Mucosa of descending colon (tissue), 3 donors: Measurements from ENCODE around the gene KIAA0232. TPM values are rescaled to one million over a fixed set of nuclear protein-coding genes. Genes with fewer than 3 reads are reported as not detected.
A peak's percentile ranks its signal among the peaks of the same experiment; 100 is the strongest.

Experiments
- ATAC-seq: fragments of 200-7000 bp; cut with Tn5 transposase; one replicate; pipeline ENCODE4 v1.9.1; 2020; ENCODE audit warnings: mild to moderate bottlenecking, moderate library complexity
- DNase-seq, 3 donors: peaks; one replicate each; pipeline ENCODE4 v3.0.0-alpha.2; 2020
- H3K36me3 ChIP-seq: fragments of 200-600 bp; one replicate; pipeline ENCODE4 v1.8.0; 2021; ENCODE audit warnings: low read depth, mild to moderate bottlenecking
- H3K4me1 ChIP-seq: fragments of 200-600 bp; one replicate; pipeline ENCODE4 v1.8.0; 2021; ENCODE audit warnings: low read depth, mild to moderate bottlenecking
- H3K4me3 ChIP-seq: fragments of 200-600 bp; one replicate; pipeline ENCODE4 v1.8.0; 2021; ENCODE audit warnings: mild to moderate bottlenecking
- H3K9me3 ChIP-seq: fragments of 200-600 bp; one replicate; pipeline ENCODE4 v1.8.0; 2021; ENCODE audit warnings: mild to moderate bottlenecking
- intact Hi-C, 2 donors: fragments of 100-400 bp; cut with DNase I in 1 of 2; cut with micrococcal nuclease in 1 of 2; formaldehyde crosslinking; loops; one replicate each; pipeline versions ENCODE4 v1.11.0 to v1.11.1; 2022; cut with DNase I, micrococcal nuclease
- total RNA-seq, 3 donors: library from RNA; stranded (reverse); fragmentation: NEBNext Ultra II Directional in 2 of 3; extraction: Animal tissue kit (Norgen Biotek cat#: 25700) in 2 of 3; gene quantifications; one replicate each; pipeline versions ENCODE4 v1.2.1 to v1.2.4, GENCODE V29; 2021 to 2023
- TF ChIP-seq, protein P1 (sequence below): fragments of 200-600 bp; IDR thresholded peaks from one replicate; pipeline ENCODE4 v1.8.0; 2022; ENCODE audit warnings: antibody characterized with exemption, mild to moderate bottlenecking
- donor health status: DM: no; HTN: no; CAD: no; lungs with moderate emphysema.
- donor health status: DM: no; HTN: no; CAD: no.
- donor health status: DM: no; HTN: yes; CAD: no.

The KIAA0232 gene
- total RNA-seq, 3 donors from 2014 or later: 31.5 to 47.4 (median 46.6) TPM

DNA sequence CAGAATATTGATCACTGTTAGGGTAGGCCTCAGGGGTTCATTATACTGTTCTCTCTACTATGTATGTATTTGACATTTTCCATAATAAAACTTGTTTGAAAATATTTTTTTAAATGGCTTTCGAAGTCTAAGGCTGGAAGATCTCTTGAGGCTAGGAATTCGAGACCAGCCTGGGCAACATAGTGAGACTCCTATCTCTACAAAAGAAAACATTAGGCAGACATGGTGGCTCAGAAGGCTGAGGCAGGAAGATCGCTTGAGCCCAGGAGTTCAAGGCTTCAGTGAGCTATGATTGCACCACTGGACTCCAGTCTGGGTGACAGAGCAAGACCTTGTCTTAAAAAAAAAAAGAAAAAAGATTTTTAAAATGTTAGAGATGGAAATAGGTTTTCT, 111.6 kb downstream of the KIAA0232 start:
- no peak for ATAC-seq
- TF ChIP-seq, protein P1, sequence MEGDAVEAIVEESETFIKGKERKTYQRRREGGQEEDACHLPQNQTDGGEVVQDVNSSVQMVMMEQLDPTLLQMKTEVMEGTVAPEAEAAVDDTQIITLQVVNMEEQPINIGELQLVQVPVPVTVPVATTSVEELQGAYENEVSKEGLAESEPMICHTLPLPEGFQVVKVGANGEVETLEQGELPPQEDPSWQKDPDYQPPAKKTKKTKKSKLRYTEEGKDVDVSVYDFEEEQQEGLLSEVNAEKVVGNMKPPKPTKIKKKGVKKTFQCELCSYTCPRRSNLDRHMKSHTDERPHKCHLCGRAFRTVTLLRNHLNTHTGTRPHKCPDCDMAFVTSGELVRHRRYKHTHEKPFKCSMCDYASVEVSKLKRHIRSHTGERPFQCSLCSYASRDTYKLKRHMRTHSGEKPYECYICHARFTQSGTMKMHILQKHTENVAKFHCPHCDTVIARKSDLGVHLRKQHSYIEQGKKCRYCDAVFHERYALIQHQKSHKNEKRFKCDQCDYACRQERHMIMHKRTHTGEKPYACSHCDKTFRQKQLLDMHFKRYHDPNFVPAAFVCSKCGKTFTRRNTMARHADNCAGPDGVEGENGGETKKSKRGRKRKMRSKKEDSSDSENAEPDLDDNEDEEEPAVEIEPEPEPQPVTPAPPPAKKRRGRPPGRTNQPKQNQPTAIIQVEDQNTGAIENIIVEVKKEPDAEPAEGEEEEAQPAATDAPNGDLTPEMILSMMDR: no peak
- intact Hi-C loops: no loop called here

DNA sequence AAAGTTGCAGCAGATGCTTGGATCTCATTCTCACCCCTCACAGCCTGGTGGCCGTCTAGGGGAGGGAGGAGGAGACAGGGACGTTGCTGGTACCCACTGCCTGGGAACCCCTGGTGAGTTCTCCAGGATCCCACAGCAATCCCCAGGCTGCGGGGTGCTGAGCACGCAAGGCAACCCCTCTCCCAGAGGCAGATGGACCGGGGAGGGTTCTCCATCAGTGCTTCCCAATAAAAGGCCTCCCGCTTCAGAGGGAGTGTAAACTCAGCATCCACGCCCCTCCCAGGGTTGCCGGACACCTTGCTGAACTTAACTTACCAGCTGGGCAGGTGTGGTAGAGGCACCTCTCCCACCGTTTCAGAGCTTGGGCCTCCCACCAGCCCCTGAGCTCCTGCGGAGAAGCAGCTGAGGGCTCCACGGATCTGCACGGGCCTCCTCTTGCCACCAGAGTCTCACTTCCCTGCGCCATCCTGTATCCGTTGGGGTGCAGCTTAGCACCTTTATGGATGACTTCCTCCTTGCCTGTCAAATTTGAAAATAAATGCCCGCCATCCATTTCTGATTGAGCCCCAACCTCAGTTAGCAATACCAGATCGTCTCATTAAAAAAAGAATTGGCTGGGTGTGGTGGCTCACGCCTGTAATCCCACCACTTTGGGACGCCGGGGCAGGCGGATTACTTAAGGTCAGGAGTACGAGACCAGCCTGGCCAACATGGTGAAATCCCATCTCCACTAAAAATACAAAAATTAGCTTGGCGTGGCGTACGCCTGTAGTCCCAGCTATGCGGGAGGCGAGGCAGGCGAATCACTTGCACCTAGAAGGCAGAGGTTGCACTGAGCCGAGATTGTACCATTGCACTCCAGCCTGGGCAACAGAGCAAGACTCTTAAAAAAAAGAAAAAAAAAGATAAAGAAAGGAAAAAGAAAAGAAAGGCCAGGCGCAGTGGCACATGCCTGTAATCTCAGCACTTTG, 112.3 kb downstream of the KIAA0232 start:
- Histone ChIP-seq H3K4me1 (peaks cover 27% of the 10 kb centered on the region), H3K4me3 (no peak overlapping the region), H3K36me3 (no peaks in the 10 kb centered on the region), H3K9me3 (no peaks in the 10 kb centered on the region)
- intact Hi-C loops: no loop called here
- ATAC-seq: no peak
- TF ChIP-seq, protein P1: no peak
- no peak for DNase-seq

More for the DNA sequence above, 111.6 kb downstream of the KIAA0232 start:
- DNase-seq: no peak
- Histone ChIP-seq H3K36me3 (no peaks in the 10 kb centered on the region), H3K9me3 (no peaks in the 10 kb centered on the region), H3K4me3 (no peak overlapping the region), H3K4me1 (peaks cover 27% of the 10 kb centered on the region)

DNA sequence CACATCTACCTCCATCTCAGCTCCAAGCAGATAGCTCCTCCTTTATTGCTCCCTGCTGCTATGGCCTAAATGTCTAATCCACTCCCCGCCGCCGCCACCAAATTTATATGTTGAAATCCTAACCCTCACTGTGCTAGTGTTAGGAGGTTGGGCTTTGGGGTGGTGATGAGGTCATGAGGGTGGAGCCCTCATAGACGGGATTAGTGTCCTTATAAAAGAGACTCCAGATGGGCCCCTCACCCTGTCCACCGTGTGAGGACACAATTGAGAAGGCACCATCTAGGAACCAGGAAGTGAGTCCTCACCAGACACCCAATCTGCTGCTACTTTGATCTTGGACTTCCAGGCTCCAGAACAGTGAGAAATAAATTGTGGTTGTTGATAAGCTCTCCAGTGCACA, 113.5 kb downstream of the KIAA0232 start:
- intact Hi-C loops: no loop called here
- DNase-seq: no peak
- TF ChIP-seq, protein P1: no peak

DNA sequence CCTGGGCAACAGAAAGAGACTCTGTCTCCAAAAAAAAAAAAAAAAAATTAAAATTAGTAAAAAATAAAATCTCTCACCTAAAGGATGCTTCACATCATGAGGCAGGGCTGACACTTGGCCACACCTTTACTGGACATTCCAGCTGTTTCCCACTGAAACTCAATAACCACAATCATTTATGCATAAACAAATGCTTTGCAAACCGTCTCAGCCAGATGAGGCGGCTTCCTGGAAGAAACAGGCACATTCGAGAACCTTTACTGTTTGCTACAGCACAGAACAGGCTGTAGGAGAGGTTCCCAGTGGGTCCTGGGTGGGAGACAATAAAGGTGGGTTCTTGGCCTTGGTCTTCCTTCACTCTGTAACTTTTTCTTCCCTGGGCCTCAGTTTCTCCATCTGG, 116.2 kb downstream of the KIAA0232 start:
- Histone ChIP-seq H3K36me3 (no peaks in the 10 kb centered on the region), H3K9me3 (no peaks in the 10 kb centered on the region), H3K4me3 (no peak overlapping the region), H3K4me1 (peaks cover 5% of the 10 kb centered on the region)
- TF ChIP-seq, protein P1: no peak
- intact Hi-C loops: no loop called here
- DNase-seq: peak in 1 of 3 donors; percentile 16
- ATAC-seq: no peak

More for the DNA sequence above, 113.5 kb downstream of the KIAA0232 start:
- Histone ChIP-seq H3K9me3 (no peaks in the 10 kb centered on the region), H3K4me1 (peaks cover 27% of the 10 kb centered on the region), H3K36me3 (no peaks in the 10 kb centered on the region), H3K4me3 (no peak overlapping the region)
- ATAC-seq: no peak

DNA sequence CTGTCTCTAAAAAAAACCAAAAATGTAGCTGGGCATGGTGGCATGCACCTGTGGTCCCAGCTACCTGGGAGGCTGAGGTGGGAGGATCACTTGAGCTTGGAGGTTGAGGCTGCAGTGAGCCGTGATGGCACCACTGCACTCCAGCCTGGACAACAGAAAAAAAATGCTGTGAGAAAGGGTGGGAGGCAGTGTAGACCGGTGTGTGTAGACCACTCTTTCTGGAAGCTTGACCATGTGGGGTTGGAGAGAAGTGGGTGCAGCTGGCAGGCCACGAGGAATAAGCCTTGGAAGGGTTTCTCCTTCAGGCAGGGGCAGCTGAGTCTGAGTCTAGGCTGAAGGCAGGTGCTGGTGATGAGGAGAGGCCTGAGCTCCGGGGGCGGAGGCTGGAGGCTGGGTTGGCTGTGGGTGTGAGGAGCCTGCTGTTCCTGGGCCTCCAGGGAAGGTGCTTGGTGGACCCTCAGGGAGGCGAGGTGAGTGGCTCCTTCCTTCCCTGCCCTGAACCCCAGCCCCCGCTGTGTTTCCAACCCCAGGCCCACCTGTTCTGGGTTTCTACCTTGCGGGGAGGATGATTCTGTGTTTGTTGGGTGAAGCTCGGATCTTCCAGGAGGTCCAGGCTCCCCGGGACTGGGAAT, 117.8 kb downstream of the KIAA0232 start:
- intact Hi-C loops: loop anchor here in 1 of 2 donors (10.0 kb wide), 1 partner anchor 85 kb away; no protein-coding TSS in a partner anchor
- Histone ChIP-seq H3K9me3 (no peaks in the 10 kb centered on the region), H3K4me3 (no peak overlapping the region), H3K4me1 (no peaks in the 10 kb centered on the region), H3K36me3 (no peaks in the 10 kb centered on the region)
- TF ChIP-seq, protein P1: no peak
- ATAC-seq (no peak), DNase-seq (no peak)
